ENCODE measurements around the gene MTR.

MTR gene

DNA sequence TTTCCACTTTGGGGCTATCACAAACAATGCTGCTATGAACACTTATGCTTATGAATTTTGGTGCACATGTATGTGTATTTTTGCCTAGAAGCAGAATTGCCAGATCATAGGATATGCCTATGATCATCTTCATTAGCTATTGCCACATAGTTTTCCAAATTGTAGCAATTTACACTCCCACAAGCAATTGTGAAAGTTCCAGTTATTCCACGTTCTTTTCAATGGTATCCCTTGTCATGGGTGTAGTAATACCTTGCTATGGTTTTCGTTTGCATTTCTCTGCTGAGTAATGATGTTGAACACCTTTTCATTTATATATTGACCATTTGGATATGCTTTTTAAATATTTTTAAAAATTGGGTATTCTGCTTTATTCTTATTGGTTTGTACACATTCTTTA lies 82.6 kb downstream of the MTR start:
- Histone ChIP-seq H3K4me3 (ENCODE audit: low read depth in 1 of 2, low read length in 1 of 2) (no peak overlapping the region), H3K9me3 (no peaks in the 10 kb centered on the region), H3K27me3 (no peaks in the 10 kb centered on the region), H3K27ac (no peak overlapping the region), H3K4me1 (ENCODE audit: control insufficient read depth in 1 of 2, insufficient read depth in 1 of 2, low read depth in 1 of 2, low read length in 1 of 2) (no peaks in the 10 kb centered on the region), H3K36me3 (no peaks in the 10 kb centered on the region)
- TF ChIP-seq, protein P1, sequence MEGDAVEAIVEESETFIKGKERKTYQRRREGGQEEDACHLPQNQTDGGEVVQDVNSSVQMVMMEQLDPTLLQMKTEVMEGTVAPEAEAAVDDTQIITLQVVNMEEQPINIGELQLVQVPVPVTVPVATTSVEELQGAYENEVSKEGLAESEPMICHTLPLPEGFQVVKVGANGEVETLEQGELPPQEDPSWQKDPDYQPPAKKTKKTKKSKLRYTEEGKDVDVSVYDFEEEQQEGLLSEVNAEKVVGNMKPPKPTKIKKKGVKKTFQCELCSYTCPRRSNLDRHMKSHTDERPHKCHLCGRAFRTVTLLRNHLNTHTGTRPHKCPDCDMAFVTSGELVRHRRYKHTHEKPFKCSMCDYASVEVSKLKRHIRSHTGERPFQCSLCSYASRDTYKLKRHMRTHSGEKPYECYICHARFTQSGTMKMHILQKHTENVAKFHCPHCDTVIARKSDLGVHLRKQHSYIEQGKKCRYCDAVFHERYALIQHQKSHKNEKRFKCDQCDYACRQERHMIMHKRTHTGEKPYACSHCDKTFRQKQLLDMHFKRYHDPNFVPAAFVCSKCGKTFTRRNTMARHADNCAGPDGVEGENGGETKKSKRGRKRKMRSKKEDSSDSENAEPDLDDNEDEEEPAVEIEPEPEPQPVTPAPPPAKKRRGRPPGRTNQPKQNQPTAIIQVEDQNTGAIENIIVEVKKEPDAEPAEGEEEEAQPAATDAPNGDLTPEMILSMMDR (IDR thresholded peaks at IDR 0.05), result no peak

DNA sequence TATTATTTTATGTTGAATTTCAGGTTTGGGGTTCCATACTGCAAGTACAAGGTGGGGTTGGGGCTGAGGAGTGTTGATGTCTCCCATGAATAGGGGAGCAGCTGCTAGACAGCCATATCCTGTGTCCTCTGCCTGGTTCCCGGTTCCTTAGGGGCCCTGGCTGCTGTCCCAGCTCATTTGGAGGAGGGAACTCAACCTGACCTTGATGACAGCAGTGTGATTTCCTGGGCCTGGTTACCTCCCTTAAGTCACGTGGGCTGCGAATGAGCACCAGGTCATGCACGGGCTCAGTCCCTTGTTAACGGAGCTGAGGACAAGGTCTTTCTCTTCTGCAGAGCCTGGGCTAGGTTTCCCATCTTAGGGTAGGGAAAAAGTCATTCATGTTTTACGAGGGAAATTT lies 85.1 kb downstream of the MTR start:
- TF ChIP-seq, protein P1 (IDR thresholded peaks at IDR 0.05), result no peak
- H3K9me3 ChIP-seq, result no peaks in the 10 kb centered on the region
- no peaks in the 10 kb centered on the region for H3K27me3 ChIP-seq
- no peaks in the 10 kb centered on the region for H3K36me3 ChIP-seq
- no peak overlapping the region for H3K27ac ChIP-seq
- H3K4me3 ChIP-seq (ENCODE audit: low read depth in 1 of 2, low read length in 1 of 2), result no peak overlapping the region
- no peaks in the 10 kb centered on the region for H3K4me1 ChIP-seq (ENCODE audit: control insufficient read depth in 1 of 2, insufficient read depth in 1 of 2, low read depth in 1 of 2, low read length in 1 of 2)

GRCh38 chr1:236882678-236883077 lies 87.6 kb downstream of the MTR start:
- Histone ChIP-seq H3K4me1 (ENCODE audit: control insufficient read depth in 1 of 2, insufficient read depth in 1 of 2, low read depth in 1 of 2, low read length in 1 of 2) (no peaks in the 10 kb centered on the region), H3K9me3 (no peaks in the 10 kb centered on the region), H3K36me3 (peaks cover 23% of the 10 kb centered on the region), H3K27me3 (no peaks in the 10 kb centered on the region), H3K4me3 (ENCODE audit: low read depth in 1 of 2, low read length in 1 of 2) (no peak overlapping the region), H3K27ac (no peak overlapping the region)
- TF ChIP-seq, protein P1 (IDR thresholded peaks at IDR 0.05), result no peak

- peaks cover 45% of the 10 kb centered on the region for H3K36me3 ChIP-seq
- H3K27ac ChIP-seq, result no peak overlapping the region
- no peaks in the 10 kb centered on the region for H3K9me3 ChIP-seq
- TF ChIP-seq, protein P1 (IDR thresholded peaks at IDR 0.05), result no peak
- H3K27me3 ChIP-seq, result no peaks in the 10 kb centered on the region
- H3K4me1 ChIP-seq (ENCODE audit: control insufficient read depth in 1 of 2, insufficient read depth in 1 of 2, low read depth in 1 of 2, low read length in 1 of 2), result no peaks in the 10 kb centered on the region
- H3K4me3 ChIP-seq (ENCODE audit: low read depth in 1 of 2, low read length in 1 of 2), result no peak overlapping the region
Measured at GRCh38 chr1:236886199-236886598, 91.1 kb downstream of the MTR start.

- Histone ChIP-seq H3K9me3 (no peaks in the 10 kb centered on the region), H3K36me3 (peaks cover 54% of the 10 kb centered on the region), H3K27ac (no peak overlapping the region), H3K4me3 (ENCODE audit: low read depth in 1 of 2, low read length in 1 of 2) (no peak overlapping the region), H3K27me3 (no peaks in the 10 kb centered on the region), H3K4me1 (ENCODE audit: control insufficient read depth in 1 of 2, insufficient read depth in 1 of 2, low read depth in 1 of 2, low read length in 1 of 2) (no peaks in the 10 kb centered on the region)
- TF ChIP-seq, protein P1 (IDR thresholded peaks at IDR 0.05), result no peak
Measured at GRCh38 chr1:236887081-236887480, 92.0 kb downstream of the MTR start.

GRCh38 chr1:236888126-236888525 lies 93.0 kb downstream of the MTR start:
- Histone ChIP-seq H3K27me3 (no peaks in the 10 kb centered on the region), H3K27ac (no peak overlapping the region), H3K36me3 (peaks cover 62% of the 10 kb centered on the region), H3K9me3 (no peaks in the 10 kb centered on the region), H3K4me3 (ENCODE audit: low read depth in 1 of 2, low read length in 1 of 2) (no peak overlapping the region), H3K4me1 (ENCODE audit: control insufficient read depth in 1 of 2, insufficient read depth in 1 of 2, low read depth in 1 of 2, low read length in 1 of 2) (no peaks in the 10 kb centered on the region)
- TF ChIP-seq, protein P1 (IDR thresholded peaks at IDR 0.05), result no peak

All from neutrophil (primary cell).